ENCODE results near the gene RPL7A.

RPL7A gene

GRCh38 chr9:133359399-133360175 lies 11.6 kb downstream of the RPL7A start:
- no peak overlapping the region for H3K4me3 ChIP-seq (ENCODE audit: control insufficient read depth, low read depth, low read length)
- DNase-seq (ENCODE audit: low read depth), result no peak
- peak; percentile 55 for TF ChIP-seq CTCF (conservative IDR thresholded peaks at IDR 0.05; ENCODE audit: control insufficient read depth, insufficient read depth, low read depth, low read length)

- H3K4me3 ChIP-seq (ENCODE audit: control insufficient read depth, low read depth, low read length), result no peak overlapping the region
- no peak for DNase-seq (ENCODE audit: low read depth)
- no peak for TF ChIP-seq CTCF (conservative IDR thresholded peaks at IDR 0.05; ENCODE audit: control insufficient read depth, insufficient read depth, low read depth, low read length)
Measured at GRCh38 chr9:133360400-133361393, 12.7 kb downstream of the RPL7A start.

- no peak for TF ChIP-seq CTCF (conservative IDR thresholded peaks at IDR 0.05; ENCODE audit: control insufficient read depth, insufficient read depth, low read depth, low read length)
- DNase-seq (ENCODE audit: low read depth), result no peak
- no peak overlapping the region for H3K4me3 ChIP-seq (ENCODE audit: control insufficient read depth, low read depth, low read length)
Measured at GRCh38 chr9:133361507-133362092, 13.6 kb downstream of the RPL7A start.

- DNase-seq (ENCODE audit: low read depth), result peak; percentile 49
- no peak for TF ChIP-seq CTCF (conservative IDR thresholded peaks at IDR 0.05; ENCODE audit: control insufficient read depth, insufficient read depth, low read depth, low read length)
- no peak overlapping the region for H3K4me3 ChIP-seq (ENCODE audit: control insufficient read depth, low read depth, low read length)
Measured at GRCh38 chr9:133362359-133363044, 14.5 kb downstream of the RPL7A start.

GRCh38 chr9:133366435-133366834 lies 18.4 kb downstream of the RPL7A start:
- H3K4me3 ChIP-seq (ENCODE audit: control insufficient read depth, low read depth, low read length), result no peak overlapping the region
- TF ChIP-seq CTCF (conservative IDR thresholded peaks at IDR 0.05; ENCODE audit: control insufficient read depth, insufficient read depth, low read depth, low read length), result no peak
- no peak for DNase-seq (ENCODE audit: low read depth)

GRCh38 chr9:133367221-133367620 lies 19.2 kb downstream of the RPL7A start:
- TF ChIP-seq CTCF (conservative IDR thresholded peaks at IDR 0.05; ENCODE audit: control insufficient read depth, insufficient read depth, low read depth, low read length), result no peak
- DNase-seq (ENCODE audit: low read depth), result no peak
- no peak overlapping the region for H3K4me3 ChIP-seq (ENCODE audit: control insufficient read depth, low read depth, low read length)

All from fibroblast of mammary gland (primary cell).